C4-2B (cell line): ENCODE results near the gene TRIM2.

Source experiments
- ZFX ChIP-seq: fragments of 450-650 bp; IDR thresholded peaks from 2 replicates; pipeline ENCODE4 v1.6.1; 2017
- TF ChIP-seq, protein P1 (sequence below): fragments of 450-650 bp; conservative IDR thresholded peaks from 2 replicates; pipeline ENCODE4 v1.5.1; 2017; ENCODE audit warnings: mild to moderate bottlenecking

DNA sequence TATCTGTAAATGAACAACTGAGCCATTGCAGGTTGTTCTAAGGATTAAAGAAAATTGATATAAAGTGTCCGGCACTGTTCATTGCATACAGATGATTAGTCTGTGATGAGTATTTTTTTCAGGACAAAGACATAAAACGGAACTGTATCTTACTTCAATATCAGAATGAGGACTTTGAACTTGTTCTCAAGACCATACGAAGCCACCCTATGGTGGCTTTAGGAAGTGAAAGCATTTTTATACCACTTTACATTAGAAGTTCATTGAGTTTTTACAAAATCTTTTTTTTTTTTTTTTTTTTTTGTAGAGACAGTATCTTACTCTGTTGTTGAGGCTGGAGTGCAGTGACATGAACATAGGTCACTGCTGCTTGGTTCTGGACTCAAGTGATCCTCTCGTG, 45.2 kb upstream of the TRIM2 start:
- TF ChIP-seq, protein P1, sequence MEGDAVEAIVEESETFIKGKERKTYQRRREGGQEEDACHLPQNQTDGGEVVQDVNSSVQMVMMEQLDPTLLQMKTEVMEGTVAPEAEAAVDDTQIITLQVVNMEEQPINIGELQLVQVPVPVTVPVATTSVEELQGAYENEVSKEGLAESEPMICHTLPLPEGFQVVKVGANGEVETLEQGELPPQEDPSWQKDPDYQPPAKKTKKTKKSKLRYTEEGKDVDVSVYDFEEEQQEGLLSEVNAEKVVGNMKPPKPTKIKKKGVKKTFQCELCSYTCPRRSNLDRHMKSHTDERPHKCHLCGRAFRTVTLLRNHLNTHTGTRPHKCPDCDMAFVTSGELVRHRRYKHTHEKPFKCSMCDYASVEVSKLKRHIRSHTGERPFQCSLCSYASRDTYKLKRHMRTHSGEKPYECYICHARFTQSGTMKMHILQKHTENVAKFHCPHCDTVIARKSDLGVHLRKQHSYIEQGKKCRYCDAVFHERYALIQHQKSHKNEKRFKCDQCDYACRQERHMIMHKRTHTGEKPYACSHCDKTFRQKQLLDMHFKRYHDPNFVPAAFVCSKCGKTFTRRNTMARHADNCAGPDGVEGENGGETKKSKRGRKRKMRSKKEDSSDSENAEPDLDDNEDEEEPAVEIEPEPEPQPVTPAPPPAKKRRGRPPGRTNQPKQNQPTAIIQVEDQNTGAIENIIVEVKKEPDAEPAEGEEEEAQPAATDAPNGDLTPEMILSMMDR, result peak; percentile 15; the same call in 1 of the 2 replicates
- no peak for TF ChIP-seq ZFX
